ENCODE data around the gene IGSF8. TPM values are rescaled to one million over a fixed set of nuclear protein-coding genes. Genes with fewer than 3 reads are reported as not detected.

IGSF8 gene
- total RNA-seq: 10 to 100 TPM; 38.4 to 39.5 TPM

DNA sequence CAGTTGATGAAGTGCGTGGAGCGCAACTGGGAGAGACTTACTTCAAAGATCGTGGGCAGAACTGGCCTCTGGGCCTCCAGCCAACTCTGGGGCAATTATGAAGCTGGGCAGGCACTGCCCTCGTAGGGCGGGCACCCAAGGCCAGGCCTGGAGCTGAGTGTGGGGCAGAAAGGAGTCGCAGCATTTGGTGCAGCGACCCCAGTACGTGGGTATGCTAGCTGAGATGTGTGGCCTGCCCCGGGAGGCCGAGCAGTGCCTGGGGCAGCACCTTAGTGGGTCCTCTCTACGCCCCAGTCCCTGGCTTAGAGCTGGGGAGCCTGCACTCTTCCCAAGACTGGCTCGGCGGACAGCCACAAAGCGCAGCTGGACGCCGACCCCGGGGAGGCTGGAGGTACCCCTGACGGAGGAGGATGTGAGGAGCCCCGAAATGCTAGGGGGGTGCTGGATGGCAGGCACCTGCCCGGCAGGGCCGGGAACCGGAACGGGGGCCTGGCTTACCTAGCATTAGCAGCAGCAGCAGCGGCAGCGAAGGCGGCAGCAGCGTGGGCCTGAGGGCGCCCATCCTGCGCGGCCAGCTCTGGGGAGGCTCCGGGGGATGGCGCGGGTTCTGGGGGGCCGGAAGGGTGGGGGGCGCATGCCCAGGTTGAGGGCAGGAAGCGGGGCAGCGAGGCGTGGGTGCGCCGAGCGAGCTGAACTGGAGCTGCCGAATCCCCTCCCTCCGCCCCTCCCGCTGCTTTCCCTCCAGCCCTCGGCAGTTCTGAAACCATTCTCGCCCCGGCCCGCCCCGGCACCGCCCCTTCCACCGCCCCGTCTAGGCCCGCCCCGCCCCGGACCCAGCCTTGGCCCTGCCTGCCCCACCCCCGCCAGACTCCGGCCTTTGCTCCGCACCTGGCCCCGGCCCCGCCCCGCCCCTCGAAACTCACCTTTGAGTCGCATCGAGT lies at the start of gene IGSF8:
Gene IGSF8 (minus strand): TSS at position 709 of the 941 bp plus-strand sequence. CDS start 147 bp downstream, at position 562.

DNA sequence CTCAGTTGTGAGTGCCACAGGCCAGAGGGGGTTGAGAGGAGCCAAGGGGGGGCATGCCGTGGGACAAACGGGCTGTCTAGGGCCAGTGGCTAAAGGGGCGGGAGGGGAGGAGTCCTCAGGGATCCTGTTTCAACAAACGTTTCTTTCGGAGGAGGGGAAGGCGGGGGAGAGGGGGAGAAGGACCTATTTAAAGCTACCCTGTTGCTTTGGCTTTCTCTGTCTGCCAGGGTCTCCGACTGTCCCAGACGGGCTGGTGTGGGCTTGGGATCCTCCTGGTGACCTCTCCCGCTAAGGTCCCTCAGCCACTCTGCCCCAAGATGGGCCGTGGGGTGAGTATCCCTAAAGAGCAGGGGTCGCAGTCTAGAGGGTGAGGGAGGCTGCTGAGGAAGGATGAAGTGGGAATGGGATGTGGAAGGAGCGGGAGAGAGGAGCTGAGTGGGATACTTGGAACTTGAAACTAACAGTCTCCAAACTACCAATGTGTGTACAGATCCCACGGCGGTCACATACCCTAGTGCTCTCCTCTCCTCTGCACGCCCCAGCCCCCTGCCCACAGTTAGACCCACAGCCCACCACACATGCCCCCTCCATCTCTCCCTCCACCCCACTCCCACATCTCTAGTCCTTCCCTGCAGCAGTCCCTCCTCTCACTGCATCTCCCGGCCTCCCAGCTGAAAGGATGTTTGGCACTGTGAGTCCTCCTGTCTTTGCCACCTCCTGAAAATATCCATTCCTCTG lies 17.3 kb upstream of the IGSF8 start, which contains the start of gene ATP1A2:
Gene ATP1A2 (plus strand): TSS at position 215 of the 738 bp plus-strand sequence. CDS start 103 bp downstream, at position 318.

GRCh38 chr1:160081261-160081936 lies 17.0 kb downstream of the IGSF8 start, which contains the start of gene KCNJ9:
Gene KCNJ9 (plus strand): TSS chr1:160081538. CDS start chr1:160084031, 2,493 bp downstream.

GRCh38 chr1:160069460-160070231 lies 28.8 kb downstream of the IGSF8 start, which contains the start of gene KCNJ10:
Gene KCNJ10 (minus strand): TSS chr1:160070160. CDS start chr1:160042532, 27,628 bp downstream.

Other genes with a start within 250 kb of the IGSF8 start
- gene VSIG8, start 236.0 kb downstream of the IGSF8 start, total RNA-seq: not detected
- under 1 TPM; 0.76 to 0.91 TPM for gene CFAP45, start 198.5 kb downstream of the IGSF8 start, total RNA-seq
- 100 to 1,000 TPM; 371 to 390 TPM for gene TAGLN2, start 173.1 kb downstream of the IGSF8 start, total RNA-seq
- not detected for gene IGSF9, start 153.0 kb downstream of the IGSF8 start, total RNA-seq
- gene SLAMF9, start 144.4 kb downstream of the IGSF8 start, total RNA-seq: not detected
- 1 to 10 TPM; 6.4 to 6.6 TPM for gene PIGM, start 66.6 kb downstream of the IGSF8 start, total RNA-seq
- gene KCNJ10, start 28.5 kb downstream of the IGSF8 start, total RNA-seq: not detected
- not detected for gene KCNJ9, start 17.1 kb downstream of the IGSF8 start, total RNA-seq
- not detected for gene ATP1A2, start 17.1 kb upstream of the IGSF8 start, total RNA-seq
- gene ATP1A4, start 53.0 kb upstream of the IGSF8 start, total RNA-seq: not detected
- under 1 TPM in 1 of 2 experiments, not detected in 1; 0.35 TPM for gene CASQ1, start 92.0 kb upstream of the IGSF8 start, total RNA-seq
- gene PEA15, start 106.8 kb upstream of the IGSF8 start, total RNA-seq: 10 to 100 TPM; 30.9 to 33.6 TPM
- 100 to 1,000 TPM; 113 to 118 TPM for gene DCAF8, start 163.9 kb upstream of the IGSF8 start, total RNA-seq
- gene PEX19, start 186.5 kb upstream of the IGSF8 start, total RNA-seq: 10 to 100 TPM; 46.1 to 51.2 TPM
- gene COPA, start 244.6 kb upstream of the IGSF8 start, total RNA-seq: 100 to 1,000 TPM; 127 to 131 TPM
- 10 to 100 TPM; 66.9 to 69.6 TPM for gene NCSTN, start 244.8 kb upstream of the IGSF8 start, total RNA-seq